ENCODE measurements around the gene SMIM10L2A.
"Not testable (repeated sequence)": the region's sequence is repeated elsewhere in the genome, so short reads cannot be mapped to it uniquely, and the experiment has no call there.

SMIM10L2A gene

GRCh38 chrX:135423173-135423864 is 1.6 kb downstream of the SMIM10L2A start:
- DNase-seq = not testable (repeated sequence)

- no peak for DNase-seq
Observed at GRCh38 chrX:135424469-135424868, 2.7 kb downstream of the SMIM10L2A start.

- DNase-seq = no peak
Observed at GRCh38 chrX:135425026-135425965, 3.6 kb downstream of the SMIM10L2A start.

- DNase-seq = no peak
Observed at GRCh38 chrX:135429429-135429828, 7.7 kb downstream of the SMIM10L2A start.

- no peak for DNase-seq
Observed at GRCh38 chrX:135431886-135432285, 10.1 kb downstream of the SMIM10L2A start.

DNA sequence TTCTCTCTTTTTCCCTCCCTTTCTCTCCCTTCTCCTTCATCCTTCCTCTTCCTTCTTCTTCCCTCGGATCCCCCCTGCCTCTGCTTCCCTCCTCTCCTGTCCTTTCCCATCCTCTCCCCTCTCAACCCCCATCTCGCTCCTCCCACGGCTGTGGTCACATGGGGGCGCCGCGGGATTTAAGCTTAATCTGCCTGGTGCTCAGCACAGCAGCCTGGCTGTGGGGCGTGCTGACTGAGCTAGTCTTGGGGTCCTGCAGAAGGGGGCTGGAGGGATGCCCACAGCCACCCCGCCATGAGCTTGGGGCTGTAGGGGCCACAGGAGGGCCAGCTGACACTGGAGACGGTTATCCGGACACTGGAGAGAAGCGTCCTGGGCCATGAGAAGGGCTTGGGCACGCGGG is 10.7 kb downstream of the SMIM10L2A start:
- DNase-seq = no peak

DNA sequence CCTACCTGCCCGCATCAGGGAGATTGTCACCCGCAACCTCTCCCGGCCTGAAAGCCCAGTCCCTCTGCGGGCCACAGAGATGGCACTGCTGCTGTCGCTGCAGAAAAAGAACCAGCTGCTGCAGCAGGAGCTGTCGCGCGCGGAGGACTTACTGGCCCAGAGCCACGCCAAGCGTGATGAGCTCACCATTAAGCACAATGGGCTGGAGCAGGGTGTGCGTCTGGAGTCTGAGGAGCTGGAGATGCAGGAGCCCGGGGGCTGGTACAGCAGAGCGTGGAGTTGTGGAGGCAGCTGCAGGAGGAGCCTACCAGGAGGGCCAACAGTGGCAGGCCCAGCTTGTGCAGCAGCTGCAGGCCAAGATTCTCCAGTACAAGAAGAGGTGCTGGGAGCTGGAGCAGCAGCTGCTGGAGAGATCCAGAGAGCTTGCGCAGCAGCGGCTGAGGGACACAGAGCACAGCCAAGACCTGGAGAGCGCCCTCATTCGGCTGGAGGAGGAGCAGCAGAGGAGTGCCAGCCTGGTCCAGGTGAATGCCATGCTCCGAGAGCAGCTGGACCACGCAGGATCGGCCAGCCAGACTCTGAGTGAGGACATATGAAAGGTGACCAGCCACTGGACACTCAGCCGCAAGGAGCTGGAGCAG is 11.3 kb downstream of the SMIM10L2A start:
- DNase-seq = no peak

DNA sequence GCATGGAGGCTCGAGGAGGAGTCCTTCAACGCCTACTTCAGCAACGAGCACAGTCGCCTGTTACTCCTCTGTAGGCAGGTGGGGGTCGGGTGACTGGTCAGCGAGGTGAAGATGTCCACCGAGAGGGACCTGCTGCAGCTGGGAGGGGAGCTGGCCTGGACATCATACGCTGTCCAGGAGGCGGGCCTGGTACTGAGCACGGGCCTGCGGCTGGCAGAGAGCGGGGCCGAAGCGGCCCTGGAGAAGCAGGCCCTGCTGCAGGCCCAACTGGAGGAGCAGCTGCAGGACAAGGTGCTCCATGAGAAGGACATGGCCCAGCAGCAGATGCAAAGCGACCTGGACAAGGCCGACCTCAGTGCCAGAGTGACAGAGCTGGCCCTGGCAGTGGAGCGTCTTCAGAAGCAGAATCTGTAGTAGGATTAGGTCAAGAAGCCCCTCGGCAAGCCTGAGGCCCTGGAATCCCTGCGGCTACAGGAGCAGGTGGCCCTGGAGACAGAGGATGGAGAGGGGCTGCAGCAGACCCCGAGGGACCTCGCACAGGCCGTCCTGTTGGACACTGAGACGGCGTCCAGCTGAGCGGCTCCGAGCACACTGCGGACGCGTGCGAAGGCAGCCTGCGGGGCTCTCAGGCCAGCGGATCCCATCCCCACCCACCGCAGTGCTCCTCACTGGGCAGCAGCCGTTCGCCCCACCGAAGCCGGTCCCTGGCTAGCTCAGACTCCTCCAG is 11.9 kb downstream of the SMIM10L2A start:
- DNase-seq = no peak

DNA sequence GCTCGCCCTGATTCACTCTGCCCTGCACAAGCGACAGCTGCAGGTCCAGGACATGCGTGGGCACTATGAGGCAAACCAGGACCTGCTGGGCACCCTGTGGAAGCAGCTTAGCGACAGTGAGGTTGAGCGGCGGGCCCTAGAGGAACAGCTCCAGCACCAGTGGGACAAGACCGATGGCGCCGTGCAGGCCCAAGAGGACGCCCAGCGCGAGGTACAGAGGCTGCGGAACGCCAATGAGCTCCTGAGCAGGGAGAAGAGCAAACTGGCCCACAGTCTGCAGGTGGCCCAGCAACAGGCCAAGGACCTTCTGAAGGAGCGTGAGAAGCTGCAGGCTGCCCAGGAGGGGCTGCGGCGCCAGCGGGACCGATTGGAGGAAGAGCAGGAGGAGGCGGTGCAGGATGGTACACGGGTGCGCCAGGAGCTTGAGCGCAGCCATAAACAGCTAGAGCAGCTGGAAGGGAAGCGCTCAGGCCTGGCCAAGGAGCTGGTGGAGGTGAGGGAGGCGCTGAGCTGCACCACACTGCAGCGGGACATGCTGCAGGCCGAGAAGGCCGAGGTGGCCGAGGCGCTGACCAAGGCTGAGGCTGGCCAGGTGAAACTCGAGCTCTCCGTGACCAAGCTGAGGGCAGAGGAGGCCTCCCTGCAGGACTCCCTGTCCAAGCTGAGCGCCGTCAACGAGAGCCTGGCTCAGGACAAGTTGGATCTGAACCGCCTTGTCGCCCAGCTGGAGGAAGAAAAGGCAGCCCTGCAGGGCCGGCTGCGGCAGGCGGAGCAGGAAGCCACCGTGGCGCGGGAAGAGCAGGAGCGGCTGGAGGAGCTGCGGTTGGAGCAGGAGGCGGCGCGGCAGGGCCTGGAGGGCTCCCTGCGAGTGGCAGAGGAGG is 12.8 kb downstream of the SMIM10L2A start:
- DNase-seq = no peak

DNA sequence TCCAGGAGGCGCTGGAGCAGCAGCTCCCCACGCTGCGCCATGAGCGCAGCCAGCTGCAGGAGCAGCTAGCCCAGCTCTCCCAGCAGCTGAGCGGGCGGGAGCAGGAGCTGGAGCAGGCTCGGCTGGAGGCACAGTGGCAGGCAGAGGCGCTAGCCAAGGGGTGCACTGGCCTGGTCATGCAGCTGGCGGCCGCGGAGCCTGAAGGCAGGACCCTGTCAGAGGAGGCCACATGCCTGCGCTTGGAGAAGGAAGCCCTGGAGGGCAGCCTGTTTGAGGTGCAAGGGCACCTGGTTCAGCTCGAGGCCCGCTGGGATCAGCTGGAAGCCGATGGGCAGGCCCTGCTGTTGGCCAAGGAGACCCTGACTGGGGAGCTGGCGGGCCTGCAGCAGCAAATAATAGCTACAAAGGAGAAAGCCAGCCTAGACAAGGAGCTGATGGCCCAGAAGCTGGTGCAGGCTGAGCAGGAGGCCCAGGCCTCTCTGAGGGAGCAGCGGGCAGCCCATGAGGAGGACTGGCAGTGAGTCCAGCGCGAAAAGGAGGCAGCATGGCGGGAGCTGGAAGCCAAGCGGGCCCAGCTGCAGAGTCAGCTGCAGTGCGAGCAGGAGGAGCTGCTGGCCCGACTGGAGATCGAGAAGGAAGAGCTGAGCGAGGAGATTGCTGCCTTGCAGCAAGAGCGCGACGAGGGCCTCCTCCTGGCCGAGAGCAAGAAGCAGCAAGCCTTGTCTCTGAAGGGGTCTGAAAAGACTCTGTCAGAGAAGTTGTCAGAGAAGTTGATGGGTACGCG is 13.6 kb downstream of the SMIM10L2A start:
- DNase-seq = no peak

- DNase-seq = no peak
Observed at GRCh38 chrX:135435933-135436332, 14.2 kb downstream of the SMIM10L2A start.

DNA sequence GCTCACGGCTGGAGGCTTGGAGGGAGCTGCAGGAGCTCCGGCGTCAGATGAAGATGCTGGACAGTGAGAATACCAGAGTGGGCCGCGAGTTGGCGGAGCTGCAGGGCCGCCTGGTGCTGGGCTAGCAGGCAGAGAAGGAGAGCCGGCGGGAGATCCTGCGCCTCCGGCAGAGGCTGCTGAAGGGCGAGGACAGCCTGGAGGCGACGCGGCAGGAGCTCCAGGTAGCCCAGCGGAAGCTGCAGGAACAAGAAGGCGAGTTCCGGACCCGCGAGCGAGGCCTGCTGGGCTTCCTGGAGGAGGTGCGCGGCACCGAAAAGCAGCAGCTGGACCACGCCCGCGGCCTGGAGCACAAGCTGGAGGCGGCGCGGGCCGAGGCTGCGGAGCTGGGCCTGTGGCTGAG is 14.7 kb downstream of the SMIM10L2A start:
- no peak for DNase-seq

GRCh38 chrX:135436966-135437866 is 15.5 kb downstream of the SMIM10L2A start:
- DNase-seq = no peak

DNA sequence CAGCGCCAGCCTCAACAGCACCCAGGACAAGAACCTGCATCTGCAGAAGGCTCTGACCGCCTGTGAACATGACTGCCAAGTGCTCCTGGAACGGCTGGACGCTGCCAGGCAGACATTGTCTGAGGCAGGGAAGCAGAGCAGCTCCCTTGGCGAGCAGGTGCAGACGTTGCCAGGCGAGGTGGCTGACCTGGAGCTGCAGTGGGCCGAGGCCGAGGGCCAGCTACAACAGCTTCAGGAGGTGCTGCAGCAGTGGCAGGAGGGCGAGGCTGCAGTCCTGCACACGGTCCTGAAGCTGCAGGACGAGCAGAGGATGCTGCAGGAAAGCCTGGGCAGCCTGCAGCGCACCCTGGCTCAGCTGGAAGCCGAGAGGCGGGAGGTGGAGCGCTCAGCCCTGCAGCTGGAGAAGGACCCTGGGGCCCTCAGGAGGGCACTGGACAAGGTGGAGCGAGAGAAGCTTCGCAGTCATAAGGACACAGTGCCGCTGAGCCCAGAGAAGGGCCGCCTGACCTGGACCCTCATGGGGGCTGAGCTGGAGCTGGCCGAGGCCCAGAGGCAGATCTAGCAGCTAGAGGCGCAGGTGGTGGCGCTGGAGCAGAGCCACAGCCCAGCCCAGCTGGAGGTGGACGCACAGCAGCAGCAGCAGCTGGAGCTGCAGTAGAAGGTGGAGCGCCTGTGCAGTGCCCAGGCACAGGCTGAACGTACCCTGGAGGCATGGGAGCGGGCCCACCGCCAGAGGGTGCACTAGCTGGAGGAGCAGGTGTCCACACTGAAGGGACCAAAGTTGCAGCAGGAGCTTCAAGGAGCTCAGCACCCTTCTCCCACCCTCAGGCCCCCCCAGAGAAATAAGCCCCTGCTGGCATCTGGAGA is 16.4 kb downstream of the SMIM10L2A start:
- no peak for DNase-seq

GRCh38 chrX:135438734-135439043 is 16.9 kb downstream of the SMIM10L2A start:
- no peak for DNase-seq

- DNase-seq = no peak
Observed at GRCh38 chrX:135449637-135450550, 28.1 kb downstream of the SMIM10L2A start.

DNA sequence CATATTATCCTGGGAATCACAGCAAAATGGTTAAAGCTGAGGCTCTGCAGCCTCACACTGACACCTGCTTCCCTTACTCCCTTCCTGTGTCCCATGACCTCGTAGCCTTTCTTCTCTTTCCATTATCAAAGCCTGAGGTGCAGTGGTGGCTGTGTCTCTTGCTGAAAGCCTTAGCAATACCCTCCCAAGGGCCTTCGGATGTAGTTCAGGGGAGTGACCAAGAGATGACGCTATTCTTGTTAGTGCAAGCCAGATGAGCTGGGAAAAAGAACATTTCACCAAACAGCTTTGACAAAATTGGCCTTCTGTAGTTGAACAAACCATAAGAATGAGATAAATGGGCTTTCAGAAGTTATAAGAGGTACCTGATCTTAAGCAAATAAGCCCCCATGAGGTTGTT is 31.6 kb downstream of the SMIM10L2A start:
- no peak for DNase-seq

DNA sequence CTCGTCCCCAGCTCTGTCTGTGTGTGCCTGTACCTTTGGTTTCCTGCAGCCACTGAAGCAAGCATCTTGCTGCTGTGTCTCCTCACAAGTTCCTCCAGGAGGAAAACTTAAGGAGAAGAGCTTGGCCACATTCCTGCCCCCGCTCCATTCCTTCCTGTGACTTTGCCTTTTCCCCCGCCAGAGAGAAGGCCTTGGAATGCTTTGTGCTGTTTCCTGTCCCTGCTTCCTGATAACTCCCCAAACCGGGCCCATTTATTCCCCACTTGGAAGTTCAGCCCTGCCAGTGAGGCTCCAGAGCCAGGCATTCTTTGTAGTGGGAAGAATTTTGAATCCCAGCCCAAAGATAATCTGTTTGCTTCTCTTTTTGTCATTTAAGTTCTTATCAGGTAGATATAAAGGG is 33.1 kb downstream of the SMIM10L2A start:
- no peak for DNase-seq

Data from left hindlimb (tissue), 1 donor.